SK-N-SH treated with all-trans-retinoic acid at 6 μM for 48 hours (cell line): ENCODE measurements around the gene CCDC102B.
A peak's percentile ranks its signal among the peaks of the same experiment; 100 is the strongest.

Source experiments
- ARNTL ChIP-seq: fragments of 450-650 bp; formaldehyde crosslinking; IDR thresholded peaks from 2 replicates; pipeline ENCODE4 v1.5.0; 2020; ENCODE audit warnings: low read depth, mild to moderate bottlenecking, moderate library complexity, borderline replicate concordance
- ISL1 ChIP-seq: fragments of 250-450 bp; sonication (Bioruptor Pico); IDR thresholded peaks from 2 replicates; pipeline ENCODE4 v2.1.2; 2022; ENCODE audit warnings: mild to moderate bottlenecking, moderate library complexity
- OSR1 ChIP-seq: fragments of 250-450 bp; sonication (Bioruptor Pico); IDR thresholded peaks from 2 replicates; pipeline ENCODE4 v1.8.0; 2022; ENCODE audit warnings: moderate library complexity, mild to moderate bottlenecking, inconsistent platforms
- TF ChIP-seq, protein P1 (sequence below): fragments of 250-450 bp; sonication (Bioruptor Pico); IDR thresholded peaks from 2 replicates; pipeline ENCODE4 v1.8.0; 2020; ENCODE audit warnings: mild to moderate bottlenecking, moderate library complexity, borderline replicate concordance

DNA sequence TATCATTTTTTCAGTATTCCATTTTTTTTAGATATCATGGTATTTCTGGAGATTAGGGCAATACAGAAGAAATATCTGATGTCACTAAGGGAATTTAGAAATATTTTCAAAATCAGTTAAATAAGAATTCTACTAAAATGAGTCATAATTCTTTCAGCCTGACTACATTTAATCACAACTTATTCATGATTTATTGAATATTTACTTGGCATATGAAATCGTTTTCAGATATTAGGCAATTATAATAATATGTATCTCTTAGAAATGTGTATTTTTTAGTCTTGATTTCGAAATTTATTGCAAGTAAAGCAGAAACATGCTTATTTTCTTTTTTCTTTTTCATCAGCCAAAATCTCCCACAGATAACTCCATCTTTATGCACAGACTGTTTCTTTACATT lies 142.2 kb downstream of the CCDC102B start:
- TF ChIP-seq ARNTL (CRISPR knock-in tag) (no peak), ISL1 (CRISPR knock-in tag) (peak; percentile 87), OSR1 (no peak)
- TF ChIP-seq, protein P1, sequence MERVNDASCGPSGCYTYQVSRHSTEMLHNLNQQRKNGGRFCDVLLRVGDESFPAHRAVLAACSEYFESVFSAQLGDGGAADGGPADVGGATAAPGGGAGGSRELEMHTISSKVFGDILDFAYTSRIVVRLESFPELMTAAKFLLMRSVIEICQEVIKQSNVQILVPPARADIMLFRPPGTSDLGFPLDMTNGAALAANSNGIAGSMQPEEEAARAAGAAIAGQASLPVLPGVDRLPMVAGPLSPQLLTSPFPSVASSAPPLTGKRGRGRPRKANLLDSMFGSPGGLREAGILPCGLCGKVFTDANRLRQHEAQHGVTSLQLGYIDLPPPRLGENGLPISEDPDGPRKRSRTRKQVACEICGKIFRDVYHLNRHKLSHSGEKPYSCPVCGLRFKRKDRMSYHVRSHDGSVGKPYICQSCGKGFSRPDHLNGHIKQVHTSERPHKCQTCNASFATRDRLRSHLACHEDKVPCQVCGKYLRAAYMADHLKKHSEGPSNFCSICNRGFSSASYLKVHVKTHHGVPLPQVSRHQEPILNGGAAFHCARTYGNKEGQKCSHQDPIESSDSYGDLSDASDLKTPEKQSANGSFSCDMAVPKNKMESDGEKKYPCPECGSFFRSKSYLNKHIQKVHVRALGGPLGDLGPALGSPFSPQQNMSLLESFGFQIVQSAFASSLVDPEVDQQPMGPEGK (CRISPR knock-in tag) = no peak
